GM18507 (cell line): ENCODE results near the gene CAMKK2.
"Not testable (repeated sequence)": the region's sequence is repeated elsewhere in the genome, so short reads cannot be mapped to it uniquely, and the experiment has no call there.

Source experiments
- DNase-seq: peaks from one replicate; pipeline ENCODE4 v3.0.0; 2011; ENCODE audit warnings: low read depth; ENCODE audit not compliant: insufficient read length; ENCODE audit errors: extremely low spot score
- FAIRE-seq: peaks from 2 replicates; lab custom pipeline; 2011; peaks lifted over from hg19 to GRCh38; lab: Jason Lieb, UNC

CAMKK2 gene

GRCh38 chr12:121282910-121283309, 13.6 kb downstream of the CAMKK2 start:
- not testable (repeated sequence) for DNase-seq

GRCh38 chr12:121282072-121282742, 14.3 kb downstream of the CAMKK2 start:
- FAIRE-seq (no peak), DNase-seq (no peak)

More at GRCh38 chr12:121282910-121283309, 13.6 kb downstream of the CAMKK2 start:
- FAIRE-seq: not testable (repeated sequence)

GRCh38 chr12:121281116-121281515, 15.4 kb downstream of the CAMKK2 start:
- FAIRE-seq, DNase-seq: not testable (repeated sequence)

GRCh38 chr12:121280531-121280930, 16.0 kb downstream of the CAMKK2 start:
- FAIRE-seq, DNase-seq: not testable (repeated sequence)

- DNase-seq: no peak
- no peak for FAIRE-seq
These were observed 17.0 kb downstream of the CAMKK2 start for GRCh38 chr12:121279507-121279915.

- DNase-seq: no peak
- no peak for FAIRE-seq
These were observed 17.5 kb downstream of the CAMKK2 start for GRCh38 chr12:121279071-121279375.

GRCh38 chr12:121278169-121279070, 18.1 kb downstream of the CAMKK2 start:
- FAIRE-seq: peak; percentile 21
- no peak for DNase-seq

- DNase-seq: no peak
- no peak for FAIRE-seq
These were observed 19.1 kb downstream of the CAMKK2 start for GRCh38 chr12:121277374-121277759.

GRCh38 chr12:121274036-121274763, 22.3 kb downstream of the CAMKK2 start:
- no peak for FAIRE-seq
- DNase-seq: no peak

GRCh38 chr12:121273364-121273896, 23.1 kb downstream of the CAMKK2 start:
- DNase-seq (no peak), FAIRE-seq (no peak)

- no peak for FAIRE-seq
- no peak for DNase-seq
These were observed 28.7 kb downstream of the CAMKK2 start for GRCh38 chr12:121267822-121268221.

GRCh38 chr12:121264951-121265515, 31.5 kb downstream of the CAMKK2 start:
- no peak for DNase-seq
- FAIRE-seq: no peak

- no peak for FAIRE-seq
These were observed 32.4 kb downstream of the CAMKK2 start for GRCh38 chr12:121264135-121264534.

GRCh38 chr12:121263206-121263935, 33.1 kb downstream of the CAMKK2 start:
- DNase-seq: no peak
- no peak for FAIRE-seq

More at GRCh38 chr12:121264135-121264534, 32.4 kb downstream of the CAMKK2 start:
- no peak for DNase-seq

- no peak for DNase-seq
- no peak for FAIRE-seq
These were observed 35.1 kb downstream of the CAMKK2 start for GRCh38 chr12:121261398-121261797.

GRCh38 chr12:121260091-121260490, 36.4 kb downstream of the CAMKK2 start:
- FAIRE-seq (no peak), DNase-seq (no peak)

- DNase-seq: no peak
- FAIRE-seq: no peak
These were observed 37.4 kb downstream of the CAMKK2 start for GRCh38 chr12:121259074-121259473.

- FAIRE-seq: peak; percentile 77
- DNase-seq: not testable (repeated sequence)
These were observed 38.6 kb downstream of the CAMKK2 start for GRCh38 chr12:121257704-121258449.
